ENCODE measurements around the gene CNNM3. TPM values are rescaled to one million over a fixed set of nuclear protein-coding genes. Genes with fewer than 3 reads are reported as not detected.

The CNNM3 gene
- total RNA-seq, 1 donor from 2014 or later, result 32.6 TPM

- TF ChIP-seq CTCF (conservative IDR thresholded peaks at IDR 0.05), result no peak
- peaks cover 30% of the 10 kb centered on the region for H3K4me1 Mint-ChIP-seq
- peaks cover 3% of the 10 kb centered on the region for H3K36me3 Mint-ChIP-seq (ENCODE audit: low read depth)
- H3K9me3 Mint-ChIP-seq, result no peaks in the 10 kb centered on the region
- no peak overlapping the region for H3K27ac Mint-ChIP-seq (ENCODE audit: unreplicated experiment)
- no peak for DNase-seq (ENCODE audit: low read depth, low spot score)
- H3K27me3 Mint-ChIP-seq (ENCODE audit: low read depth), result no peaks in the 10 kb centered on the region
- peak overlapping the region; percentile 59 for H3K4me3 Mint-ChIP-seq
These were observed 2.4 kb upstream of the CNNM3 start for GRCh38 chr2:96813656-96814055.

- peak overlapping the region; percentile 24 for H3K27ac Mint-ChIP-seq (ENCODE audit: unreplicated experiment)
- peaks cover 42% of the 10 kb centered on the region for H3K4me1 Mint-ChIP-seq
- H3K4me3 Mint-ChIP-seq, result peak overlapping the region; percentile 90
- H3K36me3 Mint-ChIP-seq (ENCODE audit: low read depth), result peaks cover 10% of the 10 kb centered on the region
- no peaks in the 10 kb centered on the region for H3K27me3 Mint-ChIP-seq (ENCODE audit: low read depth)
- TF ChIP-seq CTCF (conservative IDR thresholded peaks at IDR 0.05), result no peak
- no peak for DNase-seq (ENCODE audit: low read depth, low spot score)
- H3K9me3 Mint-ChIP-seq, result no peaks in the 10 kb centered on the region
These were observed 542 bp upstream of the CNNM3 start for GRCh38 chr2:96815326-96816126.

GRCh38 chr2:96816836-96817702, 1.0 kb downstream of the CNNM3 start:
- Mint-ChIP-seq H3K9me3 (no peaks in the 10 kb centered on the region), H3K4me3 (peak overlapping the region; percentile 90), H3K4me1 (peaks cover 50% of the 10 kb centered on the region), H3K36me3 (ENCODE audit: low read depth) (peaks cover 10% of the 10 kb centered on the region), H3K27me3 (ENCODE audit: low read depth) (no peaks in the 10 kb centered on the region), H3K27ac (ENCODE audit: unreplicated experiment) (peak overlapping the region; percentile 27)
- no peak for DNase-seq (ENCODE audit: low read depth, low spot score)
- TF ChIP-seq CTCF (conservative IDR thresholded peaks at IDR 0.05), result no peak

- no peak for TF ChIP-seq CTCF (conservative IDR thresholded peaks at IDR 0.05)
- Mint-ChIP-seq H3K27ac (ENCODE audit: unreplicated experiment) (no peak overlapping the region), H3K4me1 (peaks cover 50% of the 10 kb centered on the region), H3K27me3 (ENCODE audit: low read depth) (no peaks in the 10 kb centered on the region), H3K9me3 (no peaks in the 10 kb centered on the region), H3K4me3 (peak overlapping the region; percentile 90), H3K36me3 (ENCODE audit: low read depth) (peaks cover 10% of the 10 kb centered on the region)
- no peak for DNase-seq (ENCODE audit: low read depth, low spot score)
These were observed 1.8 kb downstream of the CNNM3 start for GRCh38 chr2:96817882-96818281.

GRCh38 chr2:96819128-96819875, 3.2 kb downstream of the CNNM3 start:
- Mint-ChIP-seq H3K4me1 (peaks cover 50% of the 10 kb centered on the region), H3K9me3 (no peaks in the 10 kb centered on the region), H3K27ac (ENCODE audit: unreplicated experiment) (no peak overlapping the region), H3K36me3 (ENCODE audit: low read depth) (peaks cover 10% of the 10 kb centered on the region), H3K27me3 (ENCODE audit: low read depth) (no peaks in the 10 kb centered on the region), H3K4me3 (peak overlapping the region; percentile 90)
- DNase-seq (ENCODE audit: low read depth, low spot score), result no peak
- TF ChIP-seq CTCF (conservative IDR thresholded peaks at IDR 0.05), result no peak

Measured in neural crest cell (in vitro differentiated cells).